ENCODE results near the gene SGSM1.

SGSM1 gene

DNA sequence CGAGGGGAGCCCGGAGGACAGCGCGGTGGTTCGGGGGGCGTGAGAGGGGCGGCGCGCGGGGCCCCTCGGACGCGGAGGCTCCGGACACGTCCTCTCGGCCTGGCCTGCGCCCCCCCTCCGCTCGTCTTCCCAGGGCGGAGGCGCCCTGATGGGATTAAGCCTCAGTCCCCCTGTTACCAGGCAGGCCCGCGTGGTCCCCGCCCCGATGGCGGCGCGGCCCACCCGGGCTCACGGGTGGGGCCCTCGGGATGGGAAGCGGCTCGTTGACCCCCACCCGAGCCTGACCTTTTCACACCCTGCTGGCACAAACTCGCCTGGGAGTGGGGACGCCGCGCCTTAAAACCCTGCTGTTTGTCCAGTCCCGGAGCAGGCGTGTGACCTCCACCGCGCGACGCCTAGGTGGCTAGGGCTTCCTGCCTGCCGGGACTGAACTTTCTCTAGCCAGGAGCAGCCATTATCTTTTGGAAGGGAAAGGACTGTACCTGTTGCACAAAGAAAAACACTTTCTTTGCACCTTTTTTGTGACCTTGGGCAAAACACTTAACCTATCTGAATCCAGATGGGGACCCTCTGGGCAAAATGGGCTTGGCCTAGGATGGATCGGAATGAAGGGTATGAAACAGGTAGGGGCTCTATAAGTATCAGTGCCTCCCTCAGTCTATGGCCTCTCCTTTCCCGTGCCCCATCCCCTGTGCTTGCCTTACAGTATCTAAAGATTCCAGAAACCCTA, 147.5 kb downstream of the SGSM1 start:
- no peak for DNase-seq

DNA sequence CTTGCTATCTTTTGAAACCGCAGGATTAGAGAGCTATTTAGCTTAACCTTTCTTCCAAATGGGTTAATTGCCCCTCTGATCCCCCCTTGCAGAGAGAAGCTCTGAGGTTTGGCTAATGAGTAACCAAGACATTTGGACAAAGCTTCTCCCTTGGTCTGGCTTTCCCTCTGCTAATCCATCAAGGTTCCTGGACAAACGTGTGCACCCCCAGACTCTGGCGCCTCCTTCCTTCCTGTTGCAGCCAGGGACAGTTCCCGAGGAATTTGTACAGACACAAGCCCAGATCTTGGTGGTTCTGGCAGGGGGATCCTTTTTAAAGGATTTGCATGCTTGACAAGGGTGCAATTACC, 148.1 kb downstream of the SGSM1 start:
- DNase-seq = no peak

DNA sequence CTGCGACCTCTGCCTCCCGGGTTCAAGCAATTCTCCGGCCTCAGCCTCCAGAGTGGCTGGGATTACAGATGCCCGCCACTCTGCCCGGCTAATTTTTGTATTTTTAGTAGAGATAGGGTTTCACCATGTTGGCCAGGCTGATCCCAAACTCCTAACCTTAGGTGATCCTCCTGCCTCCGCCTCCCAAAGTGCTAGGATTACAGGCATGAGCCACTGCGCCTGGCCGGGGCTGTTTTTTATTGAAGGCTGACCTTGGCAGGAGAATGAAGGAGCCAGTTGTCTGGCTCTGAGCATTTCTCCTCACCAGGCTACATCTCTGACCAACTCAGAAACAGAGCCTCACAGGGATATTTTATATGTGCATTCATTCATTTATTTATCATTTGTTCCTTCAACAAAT, 148.8 kb downstream of the SGSM1 start:
- DNase-seq = no peak

DNA sequence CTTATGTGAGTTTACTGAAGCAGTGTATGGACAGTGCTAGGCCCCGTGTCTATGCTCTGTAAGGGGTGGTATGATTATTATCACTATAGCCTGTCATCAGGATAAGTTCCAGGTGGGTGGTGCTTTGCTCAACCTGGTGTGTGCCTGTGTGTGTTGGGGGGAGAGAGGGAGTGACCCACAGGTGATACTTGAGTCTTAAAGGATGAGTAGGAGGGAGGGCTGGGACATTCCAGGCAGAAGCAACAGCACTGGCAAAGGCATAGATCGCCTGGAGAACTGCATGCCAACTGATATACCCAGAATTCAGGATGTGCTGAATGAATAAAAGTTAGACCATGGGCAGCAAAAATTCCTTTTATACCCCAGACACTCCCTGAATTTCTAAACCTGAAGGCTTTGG, 151.0 kb downstream of the SGSM1 start:
- no peak for DNase-seq

DNA sequence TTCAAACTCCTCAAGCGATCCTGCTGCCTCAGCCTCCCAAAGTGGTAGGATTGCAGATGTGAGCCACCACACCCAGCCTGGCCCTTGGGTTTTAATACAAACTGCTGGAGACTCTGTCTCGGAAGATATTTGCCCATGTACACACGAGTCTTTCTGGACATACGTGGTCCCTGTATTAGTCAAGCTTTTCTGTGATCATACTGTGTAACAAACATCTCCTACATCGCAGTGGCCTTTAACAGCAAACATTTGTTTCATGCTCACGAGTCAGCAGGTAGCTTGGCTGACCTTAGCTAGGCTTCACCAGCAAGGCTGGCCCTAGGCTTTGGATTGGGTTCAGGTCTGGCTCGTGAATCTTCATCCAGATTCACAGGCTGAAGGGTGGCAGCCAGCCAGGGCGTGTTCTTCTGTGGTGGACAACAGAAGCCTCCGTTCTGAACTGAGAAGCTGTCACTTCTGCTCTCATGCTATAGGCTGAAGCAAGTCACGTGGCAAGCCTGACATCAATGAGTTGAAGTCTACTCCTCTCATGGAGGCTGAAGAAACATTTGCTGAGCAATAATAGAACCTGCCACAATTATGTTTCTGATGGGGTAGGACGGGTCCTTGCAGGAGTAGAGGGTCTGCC, 155.3 kb downstream of the SGSM1 start:
- DNase-seq = no peak

DNA sequence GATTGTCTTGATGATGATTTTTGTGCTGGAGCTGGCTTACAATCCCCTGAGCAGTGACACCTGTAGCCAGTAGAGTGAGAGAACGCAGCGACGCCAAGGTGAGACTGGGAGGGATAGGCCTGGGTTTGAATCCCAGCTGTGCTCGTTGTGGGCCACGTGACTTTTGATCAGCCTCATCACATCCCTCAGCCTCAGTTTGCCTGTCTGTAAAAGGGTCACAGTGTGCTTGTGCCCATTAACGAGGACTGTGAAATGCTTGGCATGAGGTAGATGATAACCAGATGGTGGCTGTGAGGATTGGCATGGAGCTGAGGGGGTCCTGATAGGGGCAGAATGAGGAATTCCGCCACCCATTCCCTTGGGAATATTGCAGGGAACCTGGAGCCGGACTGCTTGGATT, 156.1 kb downstream of the SGSM1 start:
- DNase-seq = no peak

DNA sequence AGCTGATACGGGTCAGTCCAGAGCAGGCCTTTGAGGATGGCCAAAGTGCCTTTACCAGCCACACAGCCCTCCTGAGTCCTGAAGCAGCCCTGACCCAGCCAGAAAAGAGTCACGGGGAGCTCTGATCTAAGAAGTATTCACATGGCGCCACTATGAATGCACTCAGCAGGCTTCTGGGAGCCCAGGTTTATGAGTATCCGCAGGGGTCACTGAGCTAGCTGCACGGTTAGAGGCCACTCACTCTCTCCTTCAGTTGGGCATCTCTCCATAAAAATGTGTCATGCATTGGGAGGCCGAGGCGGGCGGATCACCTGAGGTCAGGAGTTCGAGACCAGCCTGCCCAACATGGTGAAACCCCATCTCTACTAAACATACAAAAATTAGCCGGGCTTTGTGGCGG, 156.8 kb downstream of the SGSM1 start:
- DNase-seq = no peak

DNA sequence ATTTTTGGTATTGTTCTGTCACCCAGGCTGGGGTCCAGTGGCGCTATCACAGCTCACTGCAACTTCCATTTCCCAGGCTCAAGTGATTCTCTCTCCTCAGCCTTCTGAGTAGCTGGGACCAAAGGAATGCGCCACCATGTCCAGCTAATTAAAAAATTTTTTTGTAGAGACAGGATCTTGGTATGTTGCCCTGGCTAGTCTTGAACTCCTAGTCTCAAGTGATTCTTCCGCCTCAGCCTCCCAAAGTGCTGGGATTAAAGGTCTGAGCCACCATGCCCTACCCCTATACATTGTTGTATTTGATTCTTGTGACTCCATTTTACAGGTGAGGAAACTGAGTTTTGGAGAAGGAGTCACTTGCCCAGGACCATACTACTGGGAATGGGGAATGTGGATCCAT, 158.4 kb downstream of the SGSM1 start:
- DNase-seq = no peak

DNA sequence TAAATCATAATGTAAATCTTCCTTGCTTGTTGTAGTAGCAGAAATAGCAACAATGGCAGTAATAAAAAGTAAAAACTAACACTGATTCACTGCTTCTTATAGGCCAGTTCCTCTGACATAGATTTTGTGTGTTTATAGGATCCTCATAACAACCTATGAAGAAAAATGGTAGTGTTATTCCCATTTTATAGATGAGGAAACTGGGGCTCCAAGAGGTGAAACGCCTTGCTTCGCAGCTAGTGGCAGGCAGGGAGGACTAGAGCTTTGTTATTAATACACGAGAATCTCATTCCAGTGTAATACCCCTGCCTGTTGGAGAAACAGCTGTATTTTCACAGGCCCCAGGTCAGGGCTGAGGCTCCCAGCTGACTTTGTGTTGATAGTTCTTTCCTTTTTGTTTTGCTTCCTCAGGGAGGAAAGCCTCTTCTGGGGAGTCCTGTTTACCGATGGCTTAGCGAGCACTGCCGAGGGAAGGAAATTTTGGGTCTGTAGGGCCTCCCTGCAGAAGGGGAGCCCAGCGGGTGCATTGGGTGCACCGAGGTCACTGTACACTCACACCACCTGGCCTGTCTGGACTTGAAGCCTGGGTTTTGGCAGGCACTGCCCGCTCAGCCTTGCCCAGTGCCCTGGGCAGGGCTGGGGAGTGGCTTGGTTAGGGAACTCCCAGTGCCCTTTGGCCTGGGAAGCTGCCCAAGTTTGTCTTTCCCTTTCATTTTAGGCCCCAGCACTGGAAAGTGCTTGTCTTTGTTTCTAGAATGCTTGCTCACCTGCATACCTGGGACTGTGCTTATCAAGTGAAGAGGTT, 160.0 kb downstream of the SGSM1 start:
- DNase-seq = no peak

DNA sequence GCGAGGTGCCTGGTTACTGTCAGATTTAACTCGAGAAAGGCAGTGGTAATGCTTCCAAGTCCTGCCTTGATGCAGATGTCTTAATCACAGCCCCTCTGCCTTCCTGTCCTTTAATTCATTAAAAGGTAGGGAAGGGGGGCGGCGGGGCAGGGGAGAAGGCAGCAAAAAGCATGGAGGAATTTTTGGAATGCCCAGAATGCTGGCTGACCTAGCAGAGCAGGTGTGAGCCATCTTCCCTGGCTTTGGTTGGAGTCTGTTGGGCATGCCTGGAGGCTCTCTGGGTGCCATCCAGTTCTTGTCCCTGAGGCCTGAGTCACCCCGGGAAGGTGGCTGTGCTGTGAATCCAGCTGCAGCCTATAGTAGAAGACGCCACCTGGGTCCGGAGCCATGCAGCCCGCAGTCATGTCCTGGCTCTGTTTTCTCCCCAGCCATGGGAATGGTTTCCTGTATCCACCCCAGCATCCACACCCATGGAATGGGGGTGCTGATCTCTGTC, 162.1 kb downstream of the SGSM1 start:
- no peak for DNase-seq

DNA sequence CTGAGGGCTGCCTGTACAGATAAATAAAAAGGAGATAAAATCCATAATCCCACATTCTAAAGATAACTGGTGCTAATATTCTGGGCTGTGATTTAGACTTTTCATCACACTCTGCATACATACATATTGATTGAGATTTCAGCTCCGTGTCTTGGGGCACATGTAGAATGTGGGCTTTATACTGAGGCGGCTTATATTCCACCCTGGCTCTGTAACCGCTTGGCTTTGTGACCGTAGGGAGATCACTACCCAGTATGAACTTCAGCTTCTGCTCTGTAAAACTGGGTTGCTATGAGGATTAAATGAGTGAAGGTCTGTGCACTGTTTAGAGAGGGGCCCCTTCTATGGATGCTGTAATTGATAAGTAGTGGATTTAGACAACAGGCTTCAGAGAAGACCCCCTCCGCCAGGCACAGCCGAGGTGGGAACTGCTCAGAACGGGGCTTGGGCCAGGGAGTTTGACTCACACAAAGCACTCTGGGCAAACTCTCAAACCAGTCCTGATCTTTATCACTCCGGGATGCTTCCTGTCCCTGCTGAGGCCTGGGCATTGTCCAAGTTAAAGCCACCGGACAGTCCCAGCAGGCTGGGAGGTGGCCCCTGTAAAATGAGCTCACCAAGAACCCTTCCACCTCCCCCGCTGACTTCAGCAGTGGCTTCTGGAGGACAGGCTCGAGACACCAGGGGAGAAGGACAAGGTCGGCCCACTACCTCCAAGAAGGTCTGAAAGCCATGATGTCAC, 163.7 kb downstream of the SGSM1 start:
- no peak for DNase-seq

DNA sequence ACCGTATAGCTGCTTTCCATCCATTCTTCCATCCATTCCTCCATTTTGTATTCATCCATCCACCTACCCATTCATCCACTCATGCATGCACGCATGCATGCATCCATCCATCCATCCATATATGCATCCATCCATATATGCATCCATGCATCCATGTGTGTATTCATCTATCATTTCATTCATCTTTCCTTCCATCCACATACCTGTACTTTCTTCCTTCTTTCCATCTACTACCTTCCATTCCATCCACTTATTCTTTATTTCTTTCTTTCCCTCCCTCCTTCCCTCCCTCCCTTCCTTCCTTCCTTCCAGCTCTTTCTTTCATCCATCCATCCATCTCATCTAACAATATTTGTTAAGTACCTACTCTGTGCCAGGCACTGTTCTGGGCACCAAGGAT, 166.4 kb downstream of the SGSM1 start:
- no peak for DNase-seq

DNA sequence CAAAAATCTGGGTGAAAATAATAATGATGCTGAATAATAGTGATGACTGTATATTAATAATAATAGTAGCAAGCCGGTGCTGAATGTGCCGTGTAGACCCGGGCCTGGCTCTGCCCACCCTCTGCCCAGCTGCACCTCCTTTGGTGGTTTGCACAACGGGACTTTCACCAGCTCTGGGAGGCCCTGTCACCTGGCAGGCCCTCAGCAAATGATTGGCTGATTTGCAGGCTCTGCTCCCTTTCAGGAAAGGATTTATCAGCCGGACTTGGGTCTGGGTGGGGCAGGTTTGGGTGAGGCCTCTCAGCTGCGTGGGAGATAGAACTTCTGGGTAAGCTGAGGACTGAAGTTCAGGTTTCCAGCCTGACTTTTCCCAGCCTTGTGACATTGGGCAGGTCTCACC, 167.9 kb downstream of the SGSM1 start:
- no peak for DNase-seq

DNA sequence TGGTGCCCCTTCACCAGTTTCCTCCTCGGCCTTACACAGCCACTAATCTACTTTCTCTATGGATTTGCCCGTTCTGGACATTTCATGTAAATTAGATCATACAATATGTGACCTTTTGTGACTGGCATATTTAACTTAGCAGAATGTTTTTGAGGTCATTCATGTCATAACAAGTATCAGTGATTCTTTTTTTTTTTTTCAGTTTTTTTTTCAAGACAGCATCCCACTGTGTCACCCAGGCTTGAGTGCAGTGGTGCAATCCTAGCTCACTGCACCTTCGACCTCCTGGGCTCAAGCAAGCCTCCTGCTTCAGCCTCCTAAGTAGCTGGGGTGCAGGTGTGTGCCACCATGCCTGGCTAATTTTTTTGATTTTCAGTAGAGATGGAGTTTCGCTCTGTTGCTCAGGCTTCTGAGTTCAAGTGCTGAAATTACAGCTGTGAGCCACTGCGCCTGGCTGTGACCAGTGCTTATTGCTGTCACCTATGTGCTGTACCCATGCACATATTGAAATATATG, 169.2 kb downstream of the SGSM1 start:
- no peak for DNase-seq

DNA sequence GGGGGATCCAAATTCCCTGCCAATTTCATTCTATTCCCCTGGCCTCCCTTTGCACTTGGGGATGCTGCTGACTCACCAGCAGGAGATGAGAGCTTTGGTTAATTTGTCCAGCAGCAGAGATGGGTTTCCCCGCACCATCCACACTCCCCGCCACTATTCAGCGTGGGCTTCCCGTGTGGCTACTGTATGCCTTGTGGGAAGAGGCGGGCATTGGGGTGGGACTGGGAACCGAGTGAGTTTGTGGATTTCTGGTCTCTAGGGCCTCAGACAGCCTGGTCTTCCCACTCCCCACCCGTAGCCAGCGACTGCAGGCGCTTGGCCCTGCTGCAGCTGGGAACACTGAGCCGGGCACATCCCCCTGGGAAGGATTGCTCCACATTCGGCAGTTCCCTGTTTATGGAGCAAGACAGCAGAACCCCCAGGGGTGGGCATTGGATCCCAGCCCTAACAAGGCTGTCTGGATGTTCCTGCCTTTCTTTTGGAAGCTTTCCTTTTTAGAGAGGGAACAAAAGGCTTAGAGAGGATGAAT, 169.9 kb downstream of the SGSM1 start:
- DNase-seq = no peak

DNA sequence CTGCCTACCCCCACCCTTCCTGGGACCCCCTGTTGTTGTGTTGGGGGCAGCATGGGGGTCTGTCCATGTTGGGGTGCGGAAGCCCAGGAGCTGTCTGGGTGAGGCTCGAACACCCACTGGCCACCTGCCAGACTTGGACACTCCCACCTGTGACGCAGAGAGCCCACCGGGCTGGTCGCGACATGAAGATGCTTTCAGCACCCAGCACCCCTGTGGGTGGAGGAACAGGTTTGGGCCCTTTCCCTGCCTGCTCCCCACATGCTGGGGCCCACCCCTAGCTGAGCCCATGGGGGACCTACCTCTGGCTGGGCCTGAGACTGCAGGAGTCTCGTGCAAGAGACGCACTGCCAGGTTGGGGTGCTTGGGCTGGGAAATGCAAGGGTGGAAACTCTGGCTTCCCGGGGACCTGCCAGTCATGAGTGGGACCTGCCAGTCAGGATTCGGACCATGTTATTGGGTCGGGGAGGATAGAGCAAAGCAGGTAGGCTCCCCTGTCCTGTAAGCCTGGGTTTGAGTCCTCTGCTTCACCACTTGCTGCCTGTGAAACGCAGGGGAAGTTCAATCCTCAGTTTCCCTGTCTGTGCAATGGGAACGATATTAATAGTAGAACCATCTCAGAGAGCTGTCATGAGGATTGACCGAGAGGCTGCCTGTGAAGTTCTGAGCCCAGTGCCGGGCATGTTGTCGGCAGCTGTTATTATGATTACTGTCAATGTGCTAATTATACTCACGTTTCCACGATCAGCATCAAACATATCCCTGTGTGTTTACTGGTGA, 170.6 kb downstream of the SGSM1 start:
- no peak for DNase-seq

Data from amniotic stem cell (primary cell).